ENCODE measurements around the gene MYH9. TPM values are rescaled to one million over a fixed set of nuclear protein-coding genes. Genes with fewer than 3 reads are reported as not detected.

The MYH9 gene
- total and polyA plus RNA-seq, 2 donors (not counting 1 experiment from before 2014, with no cell fraction given), result 108 to 554 TPM

DNA sequence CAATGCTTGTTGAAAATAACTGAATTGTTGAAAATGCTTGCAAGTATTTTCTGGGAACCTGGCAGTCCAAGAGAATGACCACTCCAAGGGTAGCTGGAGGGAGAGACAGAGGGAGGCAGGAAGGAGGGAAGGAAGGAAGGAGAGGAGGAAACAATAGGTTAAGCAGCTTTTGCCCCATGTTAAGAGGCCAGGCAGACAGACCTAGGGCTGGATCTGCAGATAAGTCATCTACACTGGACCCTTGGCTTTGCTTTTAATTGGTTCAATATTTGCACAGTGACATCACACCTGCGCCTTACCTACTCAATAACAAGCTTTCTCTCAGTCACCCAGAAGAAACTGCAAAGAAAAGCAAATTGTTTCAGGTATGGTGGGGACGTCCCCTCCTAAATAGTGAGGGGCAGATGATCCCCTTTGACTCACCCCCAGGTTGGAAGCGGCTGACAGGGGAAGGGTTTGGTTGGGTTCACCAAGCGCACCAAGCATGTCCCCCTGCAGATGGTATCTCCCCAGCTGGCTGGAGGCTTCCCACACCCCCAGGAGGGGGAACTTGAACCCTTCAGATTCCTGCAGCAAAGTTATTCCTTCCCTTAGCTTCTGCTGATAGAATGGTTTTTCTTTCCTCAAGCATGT is 24.3 kb downstream of the MYH9 start:
- Histone ChIP-seq H3K79me2 (ENCODE audit: control insufficient read depth, insufficient read depth, low read length) (peaks cover 100% of the 10 kb centered on the region), H3K4me3 (ENCODE audit: control extremely low read depth in 1 of 5, extremely low read depth in 1 of 5, insufficient read depth in 1 of 5, low read depth in 2 of 5, low read length in 4 of 5) (no peak overlapping the region), H2AFZ (ENCODE audit: insufficient read depth, low read depth, low read length, poor library complexity, severe bottlenecking) (no peak overlapping the region), H3K36me3 (replicated peaks in 1 of 2; ENCODE audit: control extremely low read depth in 1 of 2, control insufficient read depth in 1 of 2, extremely low read depth in 1 of 2, insufficient read depth in 2 of 2, low read length in 1 of 2) (peaks cover 5 to 65% of the 10 kb centered on the region in 2 experiments), H3K27ac (ENCODE audit: low read length in 2 of 2) (peak overlapping the region; percentile 43 to 92), H3K9ac (ENCODE audit: low read length) (peak overlapping the region; percentile 11), H3K4me2 (replicated peaks; ENCODE audit: low read depth, low read length, poor library complexity, severe bottlenecking) (peak overlapping the region; percentile 58), H4K20me1 (ENCODE audit: control insufficient read depth, insufficient read depth, low read length, poor library complexity, severe bottlenecking) (peaks cover 100% of the 10 kb centered on the region), H3K4me1 (ENCODE audit: control insufficient read depth in 2 of 2, insufficient read depth in 2 of 2, low read length in 2 of 2) (peaks cover 92 to 99% of the 10 kb centered on the region in 2 donors), H3K9me3 (ENCODE audit: control extremely low read depth in 1 of 3, control insufficient read depth in 2 of 3, insufficient read depth in 1 of 3, low read length in 2 of 3) (no peaks in the 10 kb centered on the region), H3K27me3 (replicated peaks in 1 of 4; ENCODE audit: control extremely low read depth in 1 of 4, control insufficient read depth in 3 of 4, insufficient read depth in 4 of 4, low read length in 3 of 4) (no peaks in the 10 kb centered on the region)
- no peaks in the 10 kb centered on the region for H3K9me3 Mint-ChIP-seq (ENCODE audit: insufficient read depth)
- DNase-seq, result no peak
- intact Hi-C loops (cut with micrococcal nuclease), result no loop called here
- TF ChIP-seq, protein P1, sequence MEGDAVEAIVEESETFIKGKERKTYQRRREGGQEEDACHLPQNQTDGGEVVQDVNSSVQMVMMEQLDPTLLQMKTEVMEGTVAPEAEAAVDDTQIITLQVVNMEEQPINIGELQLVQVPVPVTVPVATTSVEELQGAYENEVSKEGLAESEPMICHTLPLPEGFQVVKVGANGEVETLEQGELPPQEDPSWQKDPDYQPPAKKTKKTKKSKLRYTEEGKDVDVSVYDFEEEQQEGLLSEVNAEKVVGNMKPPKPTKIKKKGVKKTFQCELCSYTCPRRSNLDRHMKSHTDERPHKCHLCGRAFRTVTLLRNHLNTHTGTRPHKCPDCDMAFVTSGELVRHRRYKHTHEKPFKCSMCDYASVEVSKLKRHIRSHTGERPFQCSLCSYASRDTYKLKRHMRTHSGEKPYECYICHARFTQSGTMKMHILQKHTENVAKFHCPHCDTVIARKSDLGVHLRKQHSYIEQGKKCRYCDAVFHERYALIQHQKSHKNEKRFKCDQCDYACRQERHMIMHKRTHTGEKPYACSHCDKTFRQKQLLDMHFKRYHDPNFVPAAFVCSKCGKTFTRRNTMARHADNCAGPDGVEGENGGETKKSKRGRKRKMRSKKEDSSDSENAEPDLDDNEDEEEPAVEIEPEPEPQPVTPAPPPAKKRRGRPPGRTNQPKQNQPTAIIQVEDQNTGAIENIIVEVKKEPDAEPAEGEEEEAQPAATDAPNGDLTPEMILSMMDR (IDR thresholded peaks at IDR 0.05), result no peak
- TF ChIP-seq EZH2 (IDR thresholded peaks at IDR 0.05; ENCODE audit: borderline replicate concordance, insufficient read depth, low read depth, low read length, poor library complexity, severe bottlenecking), result no peak
- WGBS (ENCODE audit: insufficient coverage), result 82% methylated on average over 3 of the region's 4 CpGs
- H3K27me3 Mint-ChIP-seq, result no peaks in the 10 kb centered on the region
- CTCF ChIA-PET, result interaction anchor here (1.7 to 2.8 kb wide), 2 partner anchors 37 to 107 kb away, joined by 4 to 13 read pairs; no protein-coding TSS in a partner anchor
- peak overlapping the region; percentile 83 for H3K4me3 Mint-ChIP-seq
- peaks cover 91% of the 10 kb centered on the region for H3K4me1 Mint-ChIP-seq
- no peak for ATAC-seq (ENCODE audit: low read depth)
- peak overlapping the region; percentile 76 for H3K27ac Mint-ChIP-seq
- POLR2A ChIA-PET, result interaction anchor here (0.6 kb wide), 1 partner anchor 18 kb away, joined by 4 read pairs; no protein-coding TSS in a partner anchor

DNA sequence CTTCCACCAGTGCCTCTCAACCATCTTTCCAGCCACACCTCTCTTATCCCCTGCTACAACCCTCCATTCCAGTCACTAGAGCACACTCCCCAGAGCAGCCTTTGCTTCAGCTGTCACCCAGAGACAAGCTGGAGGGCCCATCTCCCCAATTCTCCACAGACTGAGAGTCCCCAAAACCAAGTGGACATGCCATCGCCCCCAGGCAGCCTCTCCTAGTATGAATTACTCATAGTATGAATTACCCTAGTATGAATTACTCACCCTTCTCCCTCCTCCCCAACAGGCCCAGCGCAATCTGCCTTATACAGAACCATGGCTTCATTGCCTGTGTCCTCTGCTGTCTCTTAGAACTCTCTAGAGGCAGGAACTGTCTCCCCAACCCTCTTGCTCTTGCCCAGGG is 24.8 kb downstream of the MYH9 start:
- Histone ChIP-seq H3K9me3 (ENCODE audit: control extremely low read depth in 1 of 3, control insufficient read depth in 2 of 3, insufficient read depth in 1 of 3, low read length in 2 of 3) (no peaks in the 10 kb centered on the region), H2AFZ (ENCODE audit: insufficient read depth, low read depth, low read length, poor library complexity, severe bottlenecking) (no peak overlapping the region), H3K36me3 (replicated peaks in 1 of 2; ENCODE audit: control extremely low read depth in 1 of 2, control insufficient read depth in 1 of 2, extremely low read depth in 1 of 2, insufficient read depth in 2 of 2, low read length in 1 of 2) (peaks cover 5 to 60% of the 10 kb centered on the region in 2 experiments), H3K4me1 (ENCODE audit: control insufficient read depth in 2 of 2, insufficient read depth in 2 of 2, low read length in 2 of 2) (peaks cover 89 to 99% of the 10 kb centered on the region in 2 donors), H3K27me3 (replicated peaks in 1 of 4; ENCODE audit: control extremely low read depth in 1 of 4, control insufficient read depth in 3 of 4, insufficient read depth in 4 of 4, low read length in 3 of 4) (no peaks in the 10 kb centered on the region), H3K27ac (ENCODE audit: low read length in 2 of 2) (peak overlapping the region; percentile 13 to 92), H3K79me2 (ENCODE audit: control insufficient read depth, insufficient read depth, low read length) (peaks cover 100% of the 10 kb centered on the region), H3K9ac (ENCODE audit: low read length) (peak overlapping the region; percentile 11), H3K4me3 (ENCODE audit: control extremely low read depth in 1 of 5, extremely low read depth in 1 of 5, insufficient read depth in 1 of 5, low read depth in 2 of 5, low read length in 4 of 5) (no peak overlapping the region), H4K20me1 (ENCODE audit: control insufficient read depth, insufficient read depth, low read length, poor library complexity, severe bottlenecking) (peaks cover 100% of the 10 kb centered on the region), H3K4me2 (replicated peaks; ENCODE audit: low read depth, low read length, poor library complexity, severe bottlenecking) (peak overlapping the region; percentile 58)
- peak overlapping the region; percentile 42 for H3K4me3 Mint-ChIP-seq
- H3K27ac Mint-ChIP-seq, result peak overlapping the region; percentile 76
- TF ChIP-seq EZH2 (IDR thresholded peaks at IDR 0.05; ENCODE audit: borderline replicate concordance, insufficient read depth, low read depth, low read length, poor library complexity, severe bottlenecking), result no peak
- TF ChIP-seq, protein P1 (IDR thresholded peaks at IDR 0.05), result no peak
- DNase-seq (no peak), ATAC-seq (ENCODE audit: low read depth) (no peak)
- H3K4me1 Mint-ChIP-seq, result peaks cover 89% of the 10 kb centered on the region
- no peaks in the 10 kb centered on the region for H3K9me3 Mint-ChIP-seq (ENCODE audit: insufficient read depth)
- POLR2A ChIA-PET, result interaction anchor here (0.6 kb wide), 1 partner anchor 18 kb away, joined by 4 read pairs; no protein-coding TSS in a partner anchor
- CTCF ChIA-PET, result interaction anchor here (1.7 to 2.8 kb wide), 2 partner anchors 37 to 108 kb away, joined by 4 to 13 read pairs; no protein-coding TSS in a partner anchor
- WGBS (ENCODE audit: insufficient coverage), result 92% methylated on average over 2 of the region's 2 CpGs
- H3K27me3 Mint-ChIP-seq, result no peaks in the 10 kb centered on the region
- intact Hi-C loops (cut with micrococcal nuclease), result no loop called here
